AG10803 (cell line): ENCODE results near the gene TMEM183A.

ENCODE experiments used
- DNase-seq: peaks from one replicate; pipeline ENCODE4 v3.0.0; 2010; ENCODE audit warnings: low read depth
- H3K4me3 ChIP-seq: 2 replicates; pipeline ENCODE4 v1.5.1; 2011; ENCODE audit warnings: mild to moderate bottlenecking, low read length, control low read depth
- CTCF ChIP-seq: conservative IDR thresholded peaks from 2 replicates; pipeline ENCODE4 v1.5.1; 2011; ENCODE audit warnings: mild to moderate bottlenecking, low read length, control low read depth, inconsistent platforms

Gene TMEM183A

GRCh38 chr1:203073469-203073868 lies 66.3 kb downstream of the TMEM183A start:
- no peak for TF ChIP-seq CTCF
- no peak for DNase-seq
- H3K4me3 ChIP-seq = no peak overlapping the region
